SK-N-SH (cell line): ENCODE measurements around the gene RIMS4. TPM values are rescaled to one million over a fixed set of nuclear protein-coding genes. Genes with fewer than 3 reads are reported as not detected.

ENCODE experiments used
- CTCF ChIA-PET: fragments of 300-600, 350-600 bp; formaldehyde crosslinking; extraction: SDS; loops from one replicate; lab custom pipeline; 2021; lab: Yijun Ruan, JAX
- POLR2A ChIA-PET: fragments of 350-600 bp; sonication (Branson Sonifier 250); formaldehyde crosslinking; extraction: SDS; loops from one replicate; lab custom pipeline; 2020; ENCODE audit warnings: antibody characterized with exemption, inconsistent platforms; lab: Yijun Ruan, JAX
- DNase-seq: peaks from one replicate; pipeline ENCODE4 v3.0.0; 2012
- H2AFZ ChIP-seq: fragments of 200-600 bp; sonication (generic); 2 replicates; pipeline ENCODE4 v1.8.1; 2016; ENCODE audit warnings: antibody characterized with exemption, mild to moderate bottlenecking, low read depth
- H3F3A ChIP-seq: fragments of 200-600 bp; sonication (generic); replicated peaks from 2 replicates; pipeline ENCODE3; 2016; ENCODE audit warnings: antibody characterized with exemption, mild to moderate bottlenecking; ENCODE audit not compliant: insufficient read depth
- H3K27ac ChIP-seq, 2 experiments: fragments of 200-500 bp in 1 of 2; fragments of 200-600 bp in 1 of 2; sonication (Bioruptor generic) in 1 of 2; sonication (generic), shearing (Covaris generic) in 1 of 2; 2 replicates each; pipeline versions ENCODE4 v1.5.1 to v1.6.1; 2014 to 2016; ENCODE audit warnings: low read depth in 2 of 2, inconsistent platforms in 1 of 2, low read length in 1 of 2, mild to moderate bottlenecking in 1 of 2, mixed read lengths in 1 of 2
- H3K27me3 ChIP-seq: fragments of 200-600 bp; sonication (generic), shearing (Covaris generic); 2 replicates; pipeline ENCODE4 v1.6.1; 2016; ENCODE audit warnings: mixed run types; ENCODE audit not compliant: insufficient read depth
- H3K36me3 ChIP-seq, 2 experiments: fragments of 200-500 bp in 1 of 2; fragments of 200-600 bp in 1 of 2; sonication (Bioruptor generic) in 1 of 2; sonication (generic) in 1 of 2; replicated peaks in 1 of 2; 2 replicates each; pipeline versions ENCODE3 to v1.5.1; 2014 to 2016; ENCODE audit warnings: low read length in 1 of 2, mild to moderate bottlenecking in 1 of 2; ENCODE audit not compliant: insufficient read depth in 2 of 2, control insufficient read depth in 1 of 2
- H3K4me1 ChIP-seq, 2 experiments: fragments of 200-500 bp in 1 of 2; fragments of 200-600 bp in 1 of 2; sonication (Bioruptor generic) in 1 of 2; sonication (generic), shearing (Covaris generic) in 1 of 2; 2 replicates each; pipeline versions ENCODE4 v1.5.1 to v1.6.1; 2014 to 2016; ENCODE audit warnings: low read depth in 1 of 2, low read length in 1 of 2, mixed run types in 1 of 2; ENCODE audit not compliant: insufficient read depth in 2 of 2, control insufficient read depth in 1 of 2
- H3K4me2 ChIP-seq: fragments of 200-600 bp; sonication (generic), shearing (Covaris generic); 2 replicates; pipeline ENCODE4 v1.6.1; 2017; ENCODE audit warnings: mixed run types
- H3K4me3 ChIP-seq, 2 experiments: fragments of 200-500 bp in 1 of 2; fragments of 200-600 bp in 1 of 2; sonication (Bioruptor generic) in 1 of 2; sonication (generic), shearing (Covaris generic) in 1 of 2; 2 replicates each; pipeline versions ENCODE4 v1.5.1 to v1.8.1; 2014 to 2016; ENCODE audit warnings: low read depth in 2 of 2, inconsistent platforms in 1 of 2, low read length in 1 of 2, mild to moderate bottlenecking in 1 of 2, mixed read lengths in 1 of 2, moderate library complexity in 1 of 2
- H3K79me2 ChIP-seq: fragments of 200-600 bp; sonication (generic); 2 replicates; pipeline ENCODE4 v1.8.1; 2017; ENCODE audit warnings: mild to moderate bottlenecking; ENCODE audit not compliant: insufficient read depth
- H3K9ac ChIP-seq: fragments of 200-600 bp; sonication (generic); 2 replicates; pipeline ENCODE4 v1.6.1; 2017; ENCODE audit warnings: mixed run types
- H3K9me2 ChIP-seq: fragments of 200-600 bp; sonication (generic); 2 replicates; pipeline ENCODE4 v1.6.1; 2017; ENCODE audit warnings: mixed run types
- H3K9me3 ChIP-seq: fragments of 200-600 bp; sonication (generic); 2 replicates; pipeline ENCODE4 v1.6.1; 2017; ENCODE audit warnings: mixed run types, mild to moderate bottlenecking, moderate library complexity
- H4K20me1 ChIP-seq: fragments of 200-600 bp; sonication (generic); 2 replicates; pipeline ENCODE4 v1.6.1; 2017; ENCODE audit warnings: mild to moderate bottlenecking, mixed run types; ENCODE audit not compliant: insufficient read depth
- CTCF ChIP-seq: fragments of 200-600 bp; sonication (generic); IDR thresholded peaks from 2 replicates; pipeline ENCODE4 v1.6.1; 2017; ENCODE audit warnings: antibody characterized with exemption, mild to moderate bottlenecking, moderate library complexity
- ELF1 ChIP-seq: IDR thresholded peaks from 2 replicates; pipeline ENCODE4 v1.4.0; 2012
- EP300 ChIP-seq, 2 experiments: IDR thresholded peaks; 2 replicates each; pipeline versions ENCODE4 v1.4.0 to v1.6.1; 2012; ENCODE audit warnings: borderline replicate concordance in 1 of 2, low read depth in 1 of 2, low read length in 1 of 2
- FOSL2 ChIP-seq: IDR thresholded peaks from 2 replicates; pipeline ENCODE4 v1.4.0; 2012; ENCODE audit warnings: low read depth, mild to moderate bottlenecking, moderate library complexity, borderline replicate concordance
- FOXJ3 ChIP-seq: sonication (generic); formaldehyde crosslinking; IDR thresholded peaks from 2 replicates; pipeline ENCODE4 v1.5.1; 2020; ENCODE audit warnings: mild to moderate bottlenecking, missing genetic modification reagents
- POLR2AphosphoS5 ChIP-seq: IDR thresholded peaks from 2 replicates; pipeline ENCODE4 v1.6.1; 2012; ENCODE audit warnings: low read depth, low read length
- RCOR1 ChIP-seq: fragments of 150-350 bp; IDR thresholded peaks from 2 replicates; pipeline ENCODE4 v1.6.1; 2017; ENCODE audit warnings: antibody characterized with exemption, low read length
- RXRA ChIP-seq: IDR thresholded peaks from 2 replicates; pipeline ENCODE4 v1.4.0; 2012; ENCODE audit warnings: low read depth, mild to moderate bottlenecking, borderline replicate concordance
- SIN3A ChIP-seq: IDR thresholded peaks from 2 replicates; pipeline ENCODE4 v1.6.1; 2012; ENCODE audit warnings: low read depth, mild to moderate bottlenecking, low read length, moderate library complexity, borderline replicate concordance
- SMC3 ChIP-seq: IDR thresholded peaks from 2 replicates; pipeline ENCODE4 v1.6.1; 2012; ENCODE audit warnings: low read depth, low read length, improper control_type of control experiment
- TCF12 ChIP-seq: IDR thresholded peaks from 2 replicates; pipeline ENCODE4 v1.4.0; 2012
- WGBS: methylation state at CpG from one replicate; pipeline ENCODE4 v1.1.6; 2017; ENCODE audit warnings: low lambda C conversion rate; 5-methylcytosine and 5-hydroxymethylcytosine counted together
- polyA plus RNA-seq, 3 experiments: library from polyadenylated mRNA; depleted of rRNA; stranded (reverse); fragments of >200 nt; gene quantifications; 2 replicates each; pipeline ENCODE4 v1.2.3, GENCODE V29; 2012
- TF ChIP-seq, protein P1 (sequence below): IDR thresholded peaks from 2 replicates; pipeline ENCODE4; 2012
- TF ChIP-seq, protein P2 (sequence below): IDR thresholded peaks from 2 replicates; pipeline ENCODE4 v1.4.0; 2012; ENCODE audit warnings: low read depth

RIMS4 gene
- polyA plus RNA-seq, 1 of the 3 experiments (the other 2 are of a cell fraction), result 0.13 TPM

DNA sequence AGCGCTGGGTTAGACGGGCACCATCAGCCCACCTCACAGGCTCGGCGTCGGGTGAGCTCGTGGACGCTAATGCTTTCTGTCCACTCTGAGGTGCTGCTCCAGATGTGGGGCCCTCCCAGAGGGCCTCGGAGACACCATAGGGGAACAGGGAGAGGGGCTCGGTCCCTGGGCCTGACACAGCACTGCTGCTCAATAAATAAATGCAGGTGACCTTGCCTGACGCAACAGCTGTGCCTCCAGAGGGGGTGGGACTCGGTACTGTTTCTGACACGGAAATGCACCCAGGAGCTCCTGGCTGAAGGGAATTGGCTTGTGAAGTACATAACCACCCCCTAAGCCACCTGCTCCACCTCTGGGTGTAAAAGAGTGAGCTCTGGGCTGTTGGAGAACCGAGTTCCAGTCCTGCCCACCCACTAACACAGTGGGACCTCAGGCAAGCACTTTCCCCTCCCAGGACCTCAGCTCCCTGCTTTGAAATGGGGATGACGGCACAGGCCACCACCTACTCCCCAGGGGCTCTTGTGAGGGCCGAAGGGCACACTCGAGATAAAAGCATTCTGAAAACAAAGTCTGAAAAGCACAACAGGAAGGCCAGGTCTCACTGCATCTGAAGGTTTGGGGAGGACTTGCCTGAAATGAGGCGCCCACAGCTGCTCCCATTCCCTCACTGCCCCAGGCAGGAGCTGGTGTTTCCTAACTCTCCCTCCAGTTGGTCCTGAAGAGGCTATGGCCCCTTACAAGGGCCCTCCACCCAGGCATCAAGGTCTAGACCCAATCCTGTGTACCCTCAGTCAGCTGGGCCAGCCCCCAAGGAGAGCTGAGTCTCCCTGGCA is 58.0 kb downstream of the RIMS4 start:
- POLR2A ChIA-PET, result no interaction called here
- peaks cover 1 to 14% of the 10 kb centered on the region in 2 experiments; a peak in 3 of 4 replicates for H3K4me1 ChIP-seq
- H3K9me2 ChIP-seq, result no peaks in the 10 kb centered on the region
- H3K9ac ChIP-seq, result no peak overlapping the region
- H3K27me3 ChIP-seq, result no peaks in the 10 kb centered on the region; the same call in 1 of the 2 replicates
- no peaks in the 10 kb centered on the region for H3K36me3 ChIP-seq
- no peak overlapping the region for H3K4me2 ChIP-seq
- TF ChIP-seq CTCF (no peak), RXRA (no peak), FOXJ3 (CRISPR knock-in tag) (no peak), POLR2AphosphoS5 (no peak), RCOR1 (no peak)
- no peaks in the 10 kb centered on the region for H3K79me2 ChIP-seq
- CTCF ChIA-PET, result interaction anchor here (1.1 to 3.6 kb wide), 6 partner anchors 10 to 115 kb away, joined by 4 to 11 read pairs (median 6); no protein-coding TSS in a partner anchor
- peaks cover 3% of the 10 kb centered on the region for H3F3A ChIP-seq
- DNase-seq, result no peak
- 45% methylated on average over 5 of the region's 17 CpGs for WGBS
- H3K4me3 ChIP-seq, result no peak overlapping the region
- no peaks in the 10 kb centered on the region for H3K9me3 ChIP-seq
- no peak overlapping the region for H3K27ac ChIP-seq
- H2AFZ ChIP-seq, result no peak overlapping the region
- no peaks in the 10 kb centered on the region for H4K20me1 ChIP-seq

- Histone ChIP-seq H4K20me1 (no peaks in the 10 kb centered on the region), H3K36me3 (no peaks in the 10 kb centered on the region), H2AFZ (no peak overlapping the region), H3K9me3 (no peaks in the 10 kb centered on the region), H3F3A (peaks cover 11% of the 10 kb centered on the region), H3K4me3 (no peak overlapping the region), H3K79me2 (no peaks in the 10 kb centered on the region), H3K27me3 (peaks cover 11% of the 10 kb centered on the region), H3K9me2 (no peaks in the 10 kb centered on the region), H3K4me2 (no peak overlapping the region), H3K4me1 (peaks cover 6 to 34% of the 10 kb centered on the region in 2 experiments; a peak in 3 of 4 replicates), H3K27ac (no peak overlapping the region), H3K9ac (no peak overlapping the region)
- TF ChIP-seq SMC3, result no peak
- no peak for TF ChIP-seq TCF12
- TF ChIP-seq, protein P1, sequence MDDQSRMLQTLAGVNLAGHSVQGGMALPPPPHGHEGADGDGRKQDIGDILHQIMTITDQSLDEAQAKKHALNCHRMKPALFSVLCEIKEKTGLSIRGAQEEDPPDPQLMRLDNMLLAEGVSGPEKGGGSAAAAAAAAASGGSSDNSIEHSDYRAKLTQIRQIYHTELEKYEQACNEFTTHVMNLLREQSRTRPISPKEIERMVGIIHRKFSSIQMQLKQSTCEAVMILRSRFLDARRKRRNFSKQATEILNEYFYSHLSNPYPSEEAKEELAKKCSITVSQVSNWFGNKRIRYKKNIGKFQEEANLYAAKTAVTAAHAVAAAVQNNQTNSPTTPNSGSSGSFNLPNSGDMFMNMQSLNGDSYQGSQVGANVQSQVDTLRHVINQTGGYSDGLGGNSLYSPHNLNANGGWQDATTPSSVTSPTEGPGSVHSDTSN, result no peak
- no peak for TF ChIP-seq FOSL2
- no peak for TF ChIP-seq ELF1
- TF ChIP-seq, protein P2, sequence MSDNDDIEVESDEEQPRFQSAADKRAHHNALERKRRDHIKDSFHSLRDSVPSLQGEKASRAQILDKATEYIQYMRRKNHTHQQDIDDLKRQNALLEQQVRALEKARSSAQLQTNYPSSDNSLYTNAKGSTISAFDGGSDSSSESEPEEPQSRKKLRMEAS, result no peak
- TF ChIP-seq CTCF, result no peak
- no peak for TF ChIP-seq EP300 (IDR thresholded peaks at IDR 0.05; ENCODE audit: borderline replicate concordance in 1 of 2, low read depth in 1 of 2, low read length in 1 of 2)
- TF ChIP-seq SIN3A, result no peak
- WGBS, result 75% methylated on average over 53 of the region's 73 CpGs
- no peak for DNase-seq
- ChIA-PET POLR2A (no interaction called here), CTCF (interaction anchor here (0.6 to 5.2 kb wide), 6 partner anchors 8 to 117 kb away, joined by 3 to 110 read pairs (median 7); no protein-coding TSS in a partner anchor)
Measured at GRCh38 chr20:44750081-44750805, 60.1 kb downstream of the RIMS4 start.
